ENCODE results near the gene PPIP5K2.

The PPIP5K2 gene

GRCh38 chr5:103101079-103101750 is 18.9 kb upstream of the PPIP5K2 start:
- Histone ChIP-seq H3K27me3 (ENCODE audit: insufficient read depth, low read length) (no peaks in the 10 kb centered on the region), H3K4me3 (ENCODE audit: low read depth, low read length) (no peak overlapping the region), H3K79me2 (ENCODE audit: control insufficient read depth, insufficient read depth, low read length, unreplicated experiment) (no peaks in the 10 kb centered on the region), H3K4me1 (ENCODE audit: control insufficient read depth, insufficient read depth, low read length, unreplicated experiment) (no peaks in the 10 kb centered on the region), H2AFZ (ENCODE audit: low read length, unreplicated experiment) (no peak overlapping the region), H3K27ac (ENCODE audit: low read depth, low read length) (no peak overlapping the region), H3K36me3 (ENCODE audit: insufficient read depth, low read length) (peaks cover 10% of the 10 kb centered on the region)

GRCh38 chr5:103102234-103102633 is 17.9 kb upstream of the PPIP5K2 start:
- Histone ChIP-seq H3K27me3 (ENCODE audit: insufficient read depth, low read length) (no peaks in the 10 kb centered on the region), H3K79me2 (ENCODE audit: control insufficient read depth, insufficient read depth, low read length, unreplicated experiment) (no peaks in the 10 kb centered on the region), H3K27ac (ENCODE audit: low read depth, low read length) (no peak overlapping the region), H2AFZ (ENCODE audit: low read length, unreplicated experiment) (no peak overlapping the region), H3K4me1 (ENCODE audit: control insufficient read depth, insufficient read depth, low read length, unreplicated experiment) (no peaks in the 10 kb centered on the region), H3K36me3 (ENCODE audit: insufficient read depth, low read length) (0 out of 2 replicates have a peak, but pooled peaks cover 4% of the 10 kb centered on the region), H3K4me3 (ENCODE audit: low read depth, low read length) (no peak overlapping the region)

- no peak overlapping the region for H3K27ac ChIP-seq (ENCODE audit: low read depth, low read length)
- H3K27me3 ChIP-seq (ENCODE audit: insufficient read depth, low read length), result no peaks in the 10 kb centered on the region
- H3K4me1 ChIP-seq (ENCODE audit: control insufficient read depth, insufficient read depth, low read length, unreplicated experiment), result no peaks in the 10 kb centered on the region
- H3K4me3 ChIP-seq (ENCODE audit: low read depth, low read length), result no peak overlapping the region
- H2AFZ ChIP-seq (ENCODE audit: low read length, unreplicated experiment), result no peak overlapping the region
- peaks cover 3% of the 10 kb centered on the region for H3K79me2 ChIP-seq (ENCODE audit: control insufficient read depth, insufficient read depth, low read length, unreplicated experiment)
- 0 out of 2 replicates have a peak, but pooled peaks cover 4% of the 10 kb centered on the region for H3K36me3 ChIP-seq (ENCODE audit: insufficient read depth, low read length)
Observed at GRCh38 chr5:103108086-103108485, 12.0 kb upstream of the PPIP5K2 start.

- no peak overlapping the region for H3K27ac ChIP-seq (ENCODE audit: low read depth, low read length)
- no peak overlapping the region for H2AFZ ChIP-seq (ENCODE audit: low read length, unreplicated experiment)
- 0 out of 2 replicates have a peak, but pooled peaks cover 4% of the 10 kb centered on the region for H3K36me3 ChIP-seq (ENCODE audit: insufficient read depth, low read length)
- peaks cover 3% of the 10 kb centered on the region for H3K79me2 ChIP-seq (ENCODE audit: control insufficient read depth, insufficient read depth, low read length, unreplicated experiment)
- no peaks in the 10 kb centered on the region for H3K4me1 ChIP-seq (ENCODE audit: control insufficient read depth, insufficient read depth, low read length, unreplicated experiment)
- no peak overlapping the region for H3K4me3 ChIP-seq (ENCODE audit: low read depth, low read length)
- H3K27me3 ChIP-seq (ENCODE audit: insufficient read depth, low read length), result no peaks in the 10 kb centered on the region
Observed at GRCh38 chr5:103109277-103109676, 10.8 kb upstream of the PPIP5K2 start.

- H3K79me2 ChIP-seq (ENCODE audit: control insufficient read depth, insufficient read depth, low read length, unreplicated experiment), result peaks cover 10% of the 10 kb centered on the region
- no peaks in the 10 kb centered on the region for H3K4me1 ChIP-seq (ENCODE audit: control insufficient read depth, insufficient read depth, low read length, unreplicated experiment)
- 0 out of 2 replicates have a peak, but pooled peaks cover 4% of the 10 kb centered on the region for H3K36me3 ChIP-seq (ENCODE audit: insufficient read depth, low read length)
Observed at GRCh38 chr5:103110403-103110802, 9.7 kb upstream of the PPIP5K2 start.

GRCh38 chr5:103111468-103111867 is 8.6 kb upstream of the PPIP5K2 start:
- no peak overlapping the region for H3K27ac ChIP-seq (ENCODE audit: low read depth, low read length)
- H2AFZ ChIP-seq (ENCODE audit: low read length, unreplicated experiment), result no peak overlapping the region
- H3K79me2 ChIP-seq (ENCODE audit: control insufficient read depth, insufficient read depth, low read length, unreplicated experiment), result peaks cover 20% of the 10 kb centered on the region
- H3K27me3 ChIP-seq (ENCODE audit: insufficient read depth, low read length), result no peaks in the 10 kb centered on the region
- H3K36me3 ChIP-seq (ENCODE audit: insufficient read depth, low read length), result 0 out of 2 replicates have a peak, but pooled peaks cover 4% of the 10 kb centered on the region
- no peaks in the 10 kb centered on the region for H3K4me1 ChIP-seq (ENCODE audit: control insufficient read depth, insufficient read depth, low read length, unreplicated experiment)
- no peak overlapping the region for H3K4me3 ChIP-seq (ENCODE audit: low read depth, low read length)

More at GRCh38 chr5:103110403-103110802, 9.7 kb upstream of the PPIP5K2 start:
- Histone ChIP-seq H2AFZ (ENCODE audit: low read length, unreplicated experiment) (no peak overlapping the region), H3K4me3 (ENCODE audit: low read depth, low read length) (no peak overlapping the region), H3K27me3 (ENCODE audit: insufficient read depth, low read length) (no peaks in the 10 kb centered on the region), H3K27ac (ENCODE audit: low read depth, low read length) (no peak overlapping the region)

- Histone ChIP-seq H2AFZ (ENCODE audit: low read length, unreplicated experiment) (no peak overlapping the region), H3K4me1 (ENCODE audit: control insufficient read depth, insufficient read depth, low read length, unreplicated experiment) (peaks cover 5% of the 10 kb centered on the region), H3K27ac (ENCODE audit: low read depth, low read length) (no peak overlapping the region), H3K27me3 (ENCODE audit: insufficient read depth, low read length) (no peaks in the 10 kb centered on the region), H3K79me2 (ENCODE audit: control insufficient read depth, insufficient read depth, low read length, unreplicated experiment) (peaks cover 31% of the 10 kb centered on the region), H3K4me3 (ENCODE audit: low read depth, low read length) (no peak overlapping the region), H3K36me3 (ENCODE audit: insufficient read depth, low read length) (0 out of 2 replicates have a peak, but pooled peaks cover 4% of the 10 kb centered on the region)
Observed at GRCh38 chr5:103112910-103113309, 7.2 kb upstream of the PPIP5K2 start.

- Histone ChIP-seq H3K79me2 (ENCODE audit: control insufficient read depth, insufficient read depth, low read length, unreplicated experiment) (peaks cover 43% of the 10 kb centered on the region), H3K36me3 (ENCODE audit: insufficient read depth, low read length) (0 out of 2 replicates have a peak, but pooled peaks cover 4% of the 10 kb centered on the region), H3K4me3 (ENCODE audit: low read depth, low read length) (no peak overlapping the region), H3K27me3 (ENCODE audit: insufficient read depth, low read length) (no peaks in the 10 kb centered on the region), H3K27ac (ENCODE audit: low read depth, low read length) (no peak overlapping the region), H3K4me1 (ENCODE audit: control insufficient read depth, insufficient read depth, low read length, unreplicated experiment) (peaks cover 5% of the 10 kb centered on the region), H2AFZ (ENCODE audit: low read length, unreplicated experiment) (no peak overlapping the region)
Observed at GRCh38 chr5:103114440-103114839, 5.7 kb upstream of the PPIP5K2 start.

- Histone ChIP-seq H3K27me3 (ENCODE audit: insufficient read depth, low read length) (no peaks in the 10 kb centered on the region), H3K4me1 (ENCODE audit: control insufficient read depth, insufficient read depth, low read length, unreplicated experiment) (peaks cover 16% of the 10 kb centered on the region), H3K27ac (ENCODE audit: low read depth, low read length) (0 out of 2 replicates have a peak overlapping the region, but pooled peaks have one; percentile 97), H3K36me3 (ENCODE audit: insufficient read depth, low read length) (no peaks in the 10 kb centered on the region), H3K79me2 (ENCODE audit: control insufficient read depth, insufficient read depth, low read length, unreplicated experiment) (peaks cover 66% of the 10 kb centered on the region), H2AFZ (ENCODE audit: low read length, unreplicated experiment) (no peak overlapping the region), H3K4me3 (ENCODE audit: low read depth, low read length) (peak overlapping the region; percentile 93)
Observed at GRCh38 chr5:103117471-103117991, 2.6 kb upstream of the PPIP5K2 start.

- Histone ChIP-seq H3K27ac (ENCODE audit: low read depth, low read length) (peak overlapping the region; percentile 97), H2AFZ (ENCODE audit: low read length, unreplicated experiment) (peak overlapping the region; percentile 93), H3K4me1 (ENCODE audit: control insufficient read depth, insufficient read depth, low read length, unreplicated experiment) (peaks cover 16% of the 10 kb centered on the region), H3K4me3 (ENCODE audit: low read depth, low read length) (peak overlapping the region; percentile 93), H3K79me2 (ENCODE audit: control insufficient read depth, insufficient read depth, low read length, unreplicated experiment) (peaks cover 76% of the 10 kb centered on the region), H3K27me3 (ENCODE audit: insufficient read depth, low read length) (no peaks in the 10 kb centered on the region), H3K36me3 (ENCODE audit: insufficient read depth, low read length) (no peaks in the 10 kb centered on the region)
Observed at GRCh38 chr5:103119070-103119764, 884 bp upstream of the PPIP5K2 start.
